ENCODE data around the gene BEX2. TPM values are rescaled to one million over a fixed set of nuclear protein-coding genes. Genes with fewer than 3 reads are reported as not detected.
A peak's percentile ranks its signal among the peaks of the same experiment; 100 is the strongest.
"Not testable (repeated sequence)": the region's sequence is repeated elsewhere in the genome, so short reads cannot be mapped to it uniquely, and the experiment has no call there.

BEX2 gene
- total RNA-seq: 7.8 TPM

GRCh38 chrX:103310555-103311398, at the start of gene BEX2:
Gene BEX2 (minus strand): TSS chrX:103310990. CDS start chrX:103309976, 1,014 bp downstream.
- DNase-seq: no peak

- DNase-seq: no peak
Observed at GRCh38 chrX:103360092-103360491, 49.3 kb upstream of the BEX2 start.

- not testable (repeated sequence) for DNase-seq
Observed at GRCh38 chrX:103359605-103360004, 48.8 kb upstream of the BEX2 start.

GRCh38 chrX:103357871-103358270, 47.1 kb upstream of the BEX2 start:
- no peak for DNase-seq

- DNase-seq: no peak
Observed at GRCh38 chrX:103356858-103357257, 46.1 kb upstream of the BEX2 start.

- DNase-seq: peak; percentile 93
Observed at GRCh38 chrX:103356130-103356798, 45.5 kb upstream of the BEX2 start, which contains the start of gene TCEAL9. Gene TCEAL9 (plus strand): TSS chrX:103356506. CDS start chrX:103357685, 1,179 bp downstream.

- DNase-seq: no peak
Observed at GRCh38 chrX:103347682-103348397, 37.0 kb upstream of the BEX2 start.

GRCh38 chrX:103344606-103345005, 33.8 kb upstream of the BEX2 start:
- no peak for DNase-seq

- peak; percentile 20 for DNase-seq
Observed at GRCh38 chrX:103343105-103343504, 32.3 kb upstream of the BEX2 start.

- DNase-seq: no peak
Observed at GRCh38 chrX:103338663-103339062, 27.9 kb upstream of the BEX2 start.

GRCh38 chrX:103330681-103331288, 20.0 kb upstream of the BEX2 start:
- no peak for DNase-seq

- peak; percentile 46 for DNase-seq
Observed at GRCh38 chrX:103329991-103330390, 19.2 kb upstream of the BEX2 start, which contains the start of gene TCEAL7. Gene TCEAL7 (plus strand): TSS chrX:103330239. CDS start chrX:103331404, 1,165 bp downstream.

GRCh38 chrX:103311399-103311780, 600 bp upstream of the BEX2 start:
- no peak for DNase-seq

GRCh38 chrX:103309860-103310554, 783 bp downstream of the BEX2 start:
- DNase-seq: no peak

GRCh38 chrX:103305666-103306065, 5.1 kb downstream of the BEX2 start:
- DNase-seq: not testable (repeated sequence)

GRCh38 chrX:103304705-103305104, 6.1 kb downstream of the BEX2 start:
- DNase-seq: no peak

GRCh38 chrX:103293118-103293517, 17.7 kb downstream of the BEX2 start:
- DNase-seq: no peak

GRCh38 chrX:103279624-103280023, 31.2 kb downstream of the BEX2 start:
- DNase-seq: no peak

GRCh38 chrX:103276581-103277002, 34.2 kb downstream of the BEX2 start, which contains the start of gene TCEAL5:
Gene TCEAL5 (minus strand): TSS chrX:103276750. CDS start chrX:103274563, 2,187 bp downstream.
- no peak for DNase-seq

- DNase-seq: no peak
Observed at GRCh38 chrX:103275947-103276567, 34.7 kb downstream of the BEX2 start.

GRCh38 chrX:103274284-103274683, 36.5 kb downstream of the BEX2 start:
- no peak for DNase-seq

Measured in skin of body (tissue), 2 donors.